Esophagus squamous epithelium (tissue), 5 donors: ENCODE results near the gene ACTR2. TPM values are rescaled to one million over a fixed set of nuclear protein-coding genes. Genes with fewer than 3 reads are reported as not detected.
"Not testable (repeated sequence)": the region's sequence is repeated elsewhere in the genome, so short reads cannot be mapped to it uniquely, and the experiment has no call there.

ENCODE experiments used
- DNase-seq: peaks from one replicate; lab custom pipeline; 2025; lab: John Stamatoyannopoulos, UW
- H3K27ac ChIP-seq, 4 donors: fragments of 200-600 bp; sonication (generic); one replicate each; pipeline ENCODE4 v1.5.1; 2016 to 2019; ENCODE audit warnings: mild to moderate bottlenecking in 1 of 4
- H3K27me3 ChIP-seq, 4 donors: fragments of 200-600 bp; sonication (generic); 1 replicate in 3 of 4; 2 replicates in 1 of 4; pipeline versions ENCODE4 v1.5.1 to v1.6.0; 2017 to 2021; ENCODE audit warnings: antibody characterized with exemption in 1 of 4
- H3K36me3 ChIP-seq, 3 donors: fragments of 200-600 bp; sonication (generic); one replicate each; pipeline ENCODE4 v1.5.1; 2016 to 2019
- H3K4me1 ChIP-seq, 3 donors: fragments of 200-600 bp; sonication (generic); one replicate each; pipeline ENCODE4 v1.5.1; 2017 to 2019
- H3K4me3 ChIP-seq, 4 donors: fragments of 200-600 bp; sonication (generic); 1 replicate in 3 of 4; 2 replicates in 1 of 4; pipeline ENCODE4 v1.5.1; 2016 to 2019; ENCODE audit warnings: mild to moderate bottlenecking in 2 of 4, moderate library complexity in 1 of 4
- H3K9me3 ChIP-seq, 3 donors: fragments of 200-600 bp; sonication (generic); one replicate each; pipeline ENCODE4 v1.5.1; 2016 to 2019
- CTCF ChIP-seq, 6 experiments: fragments of 450-650 bp in 4 of 6; fragments of 200-600 bp in 2 of 6; sonication (generic) in 2 of 6; IDR thresholded peaks; one replicate each; pipeline ENCODE4 v1.5.1; 2016 to 2019; ENCODE audit warnings: antibody characterized with exemption in 6 of 6, mild to moderate bottlenecking in 4 of 6, moderate library complexity in 4 of 6
- POLR2A ChIP-seq, 4 donors: fragments of 450-650 bp; IDR thresholded peaks; one replicate each; pipeline ENCODE4 v1.6.1; 2017; ENCODE audit warnings: antibody characterized with exemption in 4 of 4, mild to moderate bottlenecking in 4 of 4, moderate library complexity in 3 of 4
- WGBS, 2 donors: methylation state at CpG; one replicate each; pipeline ENCODE4 v1.1.5; 2018; 5-methylcytosine and 5-hydroxymethylcytosine counted together
- intact Hi-C: fragments of 100-400 bp; cut with DNase I; formaldehyde crosslinking; loops from one replicate; pipeline ENCODE4 v1.15.0; 2022
- total RNA-seq, 4 donors: library from RNA; depleted of rRNA; stranded (reverse); fragments of >200 nt; gene quantifications; one replicate each; pipeline ENCODE4 v1.1.0, GENCODE V29; 2016
- donor health status: DM: yes; HTN: yes; CAD: no.

The ACTR2 gene
- total RNA-seq: 100 to 1,000 TPM in 1 of 4 donors, 10 to 100 TPM in 3; 70.6 to 124 (median 91.1) TPM

- peak; percentile 76 for DNase-seq
- Histone ChIP-seq H3K4me3 (peak within 1 kb of the TSS; percentile 93 to 96 (median 94)), H3K36me3 (peaks cover 0 to 7% (median 0%) of the 10 kb centered on the region in 3 donors), H3K27me3 (no peaks in the 10 kb centered on the region), H3K9me3 (no peaks in the 10 kb centered on the region), H3K4me1 (peaks cover 20 to 56% (median 27%) of the 10 kb centered on the region in 3 donors), H3K27ac (peak within 1 kb of the TSS; percentile 97 to 99 (median 98))
- TF ChIP-seq POLR2A (IDR thresholded peaks at IDR 0.05) (peak in 3 of 4 donors; percentile 26 to 92 (median 89)), CTCF (IDR thresholded peaks at IDR 0.05) (peak in 1 of 6 experiments; percentile 4)
- intact Hi-C loops: no loop called here
- 0% methylated on average over 8 to 23 of the region's 82 CpGs for WGBS, 2 donors
Measured at GRCh38 chr2:65227456-65228262, at the start of gene ACTR2. Gene ACTR2, plus strand, starts transcription at chr2:65227831. Its CDS starts 79 bp downstream, at chr2:65227910.

GRCh38 chr2:65182570-65182969 is 45.1 kb upstream of the ACTR2 start:
- Histone ChIP-seq H3K9me3 (no peaks in the 10 kb centered on the region), H3K4me3 (no peak overlapping the region), H3K27ac (no peak overlapping the region), H3K27me3 (peaks cover 0 to 2% (median 0%) of the 10 kb centered on the region in 4 donors), H3K36me3 (no peaks in the 10 kb centered on the region), H3K4me1 (peaks cover 0 to 3% (median 3%) of the 10 kb centered on the region in 3 donors)
- 71 to 75% methylated on average over 4 to 5 of the region's 5 CpGs for WGBS, 2 donors
- intact Hi-C loops: loop anchor here (10.0 kb wide), 1 partner anchor 118 kb away; no protein-coding TSS in a partner anchor
- TF ChIP-seq POLR2A (IDR thresholded peaks at IDR 0.05): no peak
- no peak for TF ChIP-seq CTCF (IDR thresholded peaks at IDR 0.05)
- DNase-seq: no peak

GRCh38 chr2:65183406-65183805 is 44.2 kb upstream of the ACTR2 start:
- H3K27me3 ChIP-seq, H3K4me3 ChIP-seq, DNase-seq, H3K36me3 ChIP-seq, H3K4me1 ChIP-seq, H3K9me3 ChIP-seq, H3K27ac ChIP-seq: not testable (repeated sequence)
- 89 to 97% methylated on average over 4 of the region's 4 CpGs for WGBS, 2 donors
- intact Hi-C loops: loop anchor here (10.0 kb wide), 1 partner anchor 119 kb away; no protein-coding TSS in a partner anchor

DNA sequence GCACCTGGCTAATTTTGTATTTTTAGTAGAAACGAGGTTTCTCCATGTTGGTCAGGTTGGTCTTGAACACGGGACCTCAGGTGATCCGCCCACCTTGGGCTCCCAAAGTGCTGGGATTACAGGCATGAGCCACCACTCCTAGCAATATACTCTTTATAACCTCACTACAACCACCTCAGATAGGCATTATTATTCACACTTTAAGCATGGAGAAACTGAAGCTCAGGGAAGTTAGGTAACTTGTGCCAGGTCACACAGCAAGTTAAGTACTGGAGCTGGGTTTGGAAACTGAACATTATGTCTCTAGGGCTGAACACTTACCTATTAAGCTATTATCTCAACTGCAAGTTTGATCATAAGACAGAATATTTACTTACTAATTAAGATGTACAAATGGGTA is 42.6 kb upstream of the ACTR2 start:
- intact Hi-C loops: loop anchor here (10.0 kb wide), 1 partner anchor 120 kb away; no protein-coding TSS in a partner anchor
- H3K9me3 ChIP-seq: no peaks in the 10 kb centered on the region
- peaks cover 0 to 3% (median 3%) of the 10 kb centered on the region in 3 donors for H3K4me1 ChIP-seq
- H3K36me3 ChIP-seq: no peaks in the 10 kb centered on the region
- H3K27ac ChIP-seq: no peak overlapping the region
- WGBS, 2 donors: 83 to 88% methylated on average over 3 of the region's 3 CpGs
- H3K27me3 ChIP-seq: no peaks in the 10 kb centered on the region
- TF ChIP-seq POLR2A (IDR thresholded peaks at IDR 0.05) (no peak), CTCF (IDR thresholded peaks at IDR 0.05) (no peak)
- H3K4me3 ChIP-seq: no peak overlapping the region
- no peak for DNase-seq

DNA sequence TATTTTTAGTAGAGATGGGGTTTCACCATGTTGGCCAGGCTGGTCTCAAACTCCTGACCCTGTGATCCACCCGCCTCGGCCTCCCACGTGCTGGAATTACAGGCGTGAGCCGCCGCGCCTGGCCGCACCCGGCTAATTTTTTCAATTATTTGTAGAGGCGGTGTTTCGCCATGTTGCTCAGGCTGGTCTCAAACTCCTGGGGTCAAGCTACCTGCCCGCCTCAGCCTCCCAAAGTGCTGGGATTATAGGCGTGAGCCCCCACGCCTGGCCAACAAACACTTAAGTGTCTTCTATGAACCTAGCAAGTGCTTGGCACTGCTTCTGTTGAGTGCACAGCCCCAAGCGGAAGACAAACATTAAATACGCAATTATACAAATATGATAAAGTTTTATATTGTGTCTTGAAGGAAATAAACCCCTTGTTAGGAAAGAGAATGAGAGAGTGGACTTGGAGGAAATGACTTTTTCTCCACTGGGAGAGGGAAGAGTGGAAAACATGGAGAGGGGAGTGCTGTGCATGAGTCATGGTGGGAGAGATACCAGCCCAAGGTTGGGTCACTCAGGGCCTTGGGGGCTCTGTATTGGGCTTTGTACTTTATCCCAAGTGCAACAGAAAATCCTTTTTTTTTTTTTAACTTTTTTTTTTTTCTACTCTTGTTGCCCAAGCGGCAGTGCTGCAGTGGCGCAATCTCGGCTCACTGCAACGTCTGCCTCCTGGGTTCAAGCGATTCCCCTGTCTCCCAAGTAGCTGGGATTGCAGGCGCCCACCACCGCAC is 41.4 kb upstream of the ACTR2 start:
- H3K4me1 ChIP-seq: peaks cover 0 to 3% (median 3%) of the 10 kb centered on the region in 3 donors
- no peak overlapping the region for H3K4me3 ChIP-seq
- no peak overlapping the region for H3K27ac ChIP-seq
- DNase-seq: no peak
- no peaks in the 10 kb centered on the region for H3K27me3 ChIP-seq
- WGBS, 2 donors: 78 to 83% methylated on average over 12 to 13 of the region's 23 CpGs
- TF ChIP-seq CTCF (IDR thresholded peaks at IDR 0.05): no peak
- no peak for TF ChIP-seq POLR2A (IDR thresholded peaks at IDR 0.05)
- no peaks in the 10 kb centered on the region for H3K36me3 ChIP-seq
- intact Hi-C loops: loop anchor here (10.0 kb wide), 1 partner anchor 121 kb away; no protein-coding TSS in a partner anchor
- no peaks in the 10 kb centered on the region for H3K9me3 ChIP-seq
